ENCODE measurements around the gene APOA4. TPM values are rescaled to one million over a fixed set of nuclear protein-coding genes. Genes with fewer than 3 reads are reported as not detected.
A peak's percentile ranks its signal among the peaks of the same experiment; 100 is the strongest.

APOA4 gene
- total and polyA plus RNA-seq, 2 of the 13 experiments (the other 11 are each of a cell fraction or from before 2014, with no cell fraction given): 3.8 to 7.2 TPM

GRCh38 chr11:116842117-116842516 is 19.0 kb upstream of the APOA4 start:
- Histone ChIP-seq H3K27me3 (ENCODE audit: control insufficient read depth in 1 of 2, insufficient read depth in 2 of 2, low read length in 2 of 2) (no peaks in the 10 kb centered on the region), H3K4me1 (ENCODE audit: insufficient read depth, low read length) (peaks cover 64% of the 10 kb centered on the region), H3K79me2 (ENCODE audit: insufficient read depth, low read length) (peaks cover 4% of the 10 kb centered on the region), H3K27ac (ENCODE audit: extremely low read length, insufficient read depth, low read length) (no peak overlapping the region), H3K4me2 (ENCODE audit: low read depth, low read length) (no peak overlapping the region), H3K36me3 (replicated peaks in 1 of 2; ENCODE audit: control insufficient read depth in 1 of 2, insufficient read depth in 2 of 2, low read length in 2 of 2) (peaks cover 9 to 24% of the 10 kb centered on the region in 2 experiments), H3K4me3 (replicated peaks in 1 of 3; ENCODE audit: insufficient read depth in 1 of 3, low read depth in 2 of 3, low read length in 3 of 3) (no peak overlapping the region), H3K9ac (ENCODE audit: insufficient read depth, low read depth, low read length) (no peak overlapping the region), H2AFZ (ENCODE audit: low read length) (no peak overlapping the region), H4K20me1 (ENCODE audit: insufficient read depth, low read length) (no peaks in the 10 kb centered on the region), H3K9me3 (ENCODE audit: low read length) (no peaks in the 10 kb centered on the region)
- in situ Hi-C loops (cut with HindIII; ENCODE audit: extremely low pct_ligation_motif_present, low pct_unique_long_range_greater_than_20kb) (no loop called here), intact Hi-C loops (cut with micrococcal nuclease; ENCODE audit: unreplicated experiment) (no loop called here)
- BruUV-seq (replicated peaks): no TSS peak
- FAIRE-seq: no peak
- ChIA-PET CTCF (ENCODE audit: low intra/inter-chr PET ratio, low total read pairs) (no interaction called here), POLR2A (interaction anchor here (0.7 to 11.5 kb wide), 3 partner anchors 16 to 218 kb away, joined by 5 to 361 read pairs (median 5); partner anchors contain the start of genes APOA4 and APOC3)
- TF ChIP-seq ZNF121 (CRISPR knock-in tag; IDR thresholded peaks at IDR 0.05): peak; percentile 84
- TF ChIP-seq MLLT10 (CRISPR knock-in tag; IDR thresholded peaks at IDR 0.05): no peak
- DNase-seq (ENCODE audit: low spot score): no peak
- no peak for ATAC-seq
- 92% methylated on average over 4 of the region's 4 CpGs for WGBS (ENCODE audit: low lambda C conversion rate)

DNA sequence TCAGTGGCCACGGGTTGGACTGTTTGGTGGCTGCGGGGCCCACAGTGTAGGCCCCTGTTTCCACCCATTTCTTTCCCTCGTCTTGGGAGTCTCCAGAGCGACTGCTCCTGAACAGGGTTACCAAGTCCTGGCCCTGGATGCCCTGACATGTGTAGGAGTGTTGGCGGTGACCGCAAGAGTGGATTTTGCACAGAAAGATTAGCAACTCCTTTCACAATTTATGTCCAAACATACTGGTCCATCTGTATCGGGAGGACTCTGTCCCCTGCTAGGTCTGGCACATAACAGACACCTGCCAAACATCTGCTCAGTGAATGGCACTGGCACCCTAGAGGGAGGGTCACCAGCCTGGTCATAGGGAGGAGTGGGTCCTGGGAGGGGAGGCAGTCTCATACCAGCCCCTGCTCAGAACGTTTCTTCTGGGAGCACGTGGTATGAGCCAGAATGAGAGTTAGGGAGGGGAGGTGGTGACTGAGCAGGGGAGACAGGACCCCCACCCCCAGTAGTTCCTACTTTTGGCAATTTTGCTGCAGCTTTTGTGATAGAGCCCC is 17.7 kb upstream of the APOA4 start:
- no peaks in the 10 kb centered on the region for H3K9me3 ChIP-seq (ENCODE audit: low read length)
- peak overlapping the region; percentile 86 for H3K4me2 ChIP-seq (ENCODE audit: low read depth, low read length)
- peaks cover 70% of the 10 kb centered on the region for H3K4me1 ChIP-seq (ENCODE audit: insufficient read depth, low read length)
- BruUV-seq (replicated peaks): no TSS peak
- peak; percentile 34 for ATAC-seq
- peak; percentile 81 for FAIRE-seq
- H3K27ac ChIP-seq (ENCODE audit: extremely low read length, insufficient read depth, low read length): peak overlapping the region; percentile 85
- ChIA-PET POLR2A (interaction anchor here (0.7 to 11.5 kb wide), 7 partner anchors 9 to 53 kb away, joined by 3 to 361 read pairs (median 5); partner anchors contain the start of genes APOA4, APOA5, APOC3 and ZPR1), CTCF (ENCODE audit: low intra/inter-chr PET ratio, low total read pairs) (interaction anchor here (1.5 kb wide), 1 partner anchor 50 kb away, joined by 4 read pairs; the partner anchor contains the start of gene APOA5)
- DNase-seq (ENCODE audit: low spot score): peak; percentile 74
- 0% methylated on average over 6 of the region's 9 CpGs for WGBS (ENCODE audit: low lambda C conversion rate)
- intact Hi-C loops (cut with micrococcal nuclease; ENCODE audit: unreplicated experiment): no loop called here
- H3K36me3 ChIP-seq (replicated peaks in 1 of 2; ENCODE audit: control insufficient read depth in 1 of 2, insufficient read depth in 2 of 2, low read length in 2 of 2): peaks cover 3 to 11% of the 10 kb centered on the region in 2 experiments; a peak in 4 of 5 replicates
- peaks cover 16% of the 10 kb centered on the region for H3K79me2 ChIP-seq (ENCODE audit: insufficient read depth, low read length)
- H4K20me1 ChIP-seq (ENCODE audit: insufficient read depth, low read length): peaks cover 4% of the 10 kb centered on the region; the same call in 1 of the 2 replicates
- H3K4me3 ChIP-seq (replicated peaks in 1 of 3; ENCODE audit: insufficient read depth in 1 of 3, low read depth in 2 of 3, low read length in 3 of 3): peak overlapping the region; percentile 38 to 67 (median 51); a peak in 5 of 6 replicates
- in situ Hi-C loops (cut with HindIII; ENCODE audit: extremely low pct_ligation_motif_present, low pct_unique_long_range_greater_than_20kb): no loop called here
- H2AFZ ChIP-seq (ENCODE audit: low read length): peak overlapping the region; percentile 64
- peak overlapping the region; percentile 65 for H3K9ac ChIP-seq (ENCODE audit: insufficient read depth, low read depth, low read length)
- H3K27me3 ChIP-seq (ENCODE audit: control insufficient read depth in 1 of 2, insufficient read depth in 2 of 2, low read length in 2 of 2): no peaks in the 10 kb centered on the region
- TF ChIP-seq, protein P1, sequence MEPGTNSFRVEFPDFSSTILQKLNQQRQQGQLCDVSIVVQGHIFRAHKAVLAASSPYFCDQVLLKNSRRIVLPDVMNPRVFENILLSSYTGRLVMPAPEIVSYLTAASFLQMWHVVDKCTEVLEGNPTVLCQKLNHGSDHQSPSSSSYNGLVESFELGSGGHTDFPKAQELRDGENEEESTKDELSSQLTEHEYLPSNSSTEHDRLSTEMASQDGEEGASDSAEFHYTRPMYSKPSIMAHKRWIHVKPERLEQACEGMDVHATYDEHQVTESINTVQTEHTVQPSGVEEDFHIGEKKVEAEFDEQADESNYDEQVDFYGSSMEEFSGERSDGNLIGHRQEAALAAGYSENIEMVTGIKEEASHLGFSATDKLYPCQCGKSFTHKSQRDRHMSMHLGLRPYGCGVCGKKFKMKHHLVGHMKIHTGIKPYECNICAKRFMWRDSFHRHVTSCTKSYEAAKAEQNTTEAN (CRISPR knock-in tag; conservative IDR thresholded peaks at IDR 0.05): 0 out of 2 replicates have a peak, but pooled peaks have one; percentile 33
- TF ChIP-seq ZNF235 (CRISPR knock-in tag; IDR thresholded peaks at IDR 0.05; ENCODE audit: borderline replicate concordance) (no peak), KMT2B (CRISPR knock-in tag; IDR thresholded peaks at IDR 0.05) (0 out of 2 replicates have a peak, but pooled peaks have one; percentile 21), FOXC1 (CRISPR knock-in tag; IDR thresholded peaks at IDR 0.05; ENCODE audit: borderline replicate concordance) (peak; percentile 69; the same call in 1 of the 2 replicates), ZFX (CRISPR knock-in tag; IDR thresholded peaks at IDR 0.05; ENCODE audit: low read depth) (peak; percentile 70), CBX5 (CRISPR knock-in tag; IDR thresholded peaks at IDR 0.05; ENCODE audit: borderline replicate concordance) (peak; percentile 51; the same call in 1 of the 2 replicates), MLX (CRISPR knock-in tag; IDR thresholded peaks at IDR 0.05) (0 out of 2 replicates have a peak, but pooled peaks have one; percentile 28), ZNF567 (CRISPR knock-in tag; IDR thresholded peaks at IDR 0.05; ENCODE audit: borderline replicate concordance) (no peak), ZNF350 (CRISPR knock-in tag; IDR thresholded peaks at IDR 0.05; ENCODE audit: borderline replicate concordance, low read depth) (no peak), FLYWCH1 (CRISPR knock-in tag; IDR thresholded peaks at IDR 0.05) (no peak), HMG20A (CRISPR knock-in tag; IDR thresholded peaks at IDR 0.05; ENCODE audit: borderline replicate concordance) (no peak), MTF1 (CRISPR knock-in tag; IDR thresholded peaks at IDR 0.05) (no peak), KDM4B (CRISPR knock-in tag; IDR thresholded peaks at IDR 0.05) (no peak), RARA (CRISPR knock-in tag; IDR thresholded peaks at IDR 0.05) (peak; percentile 31; the same call in 1 of the 2 replicates), ZNF10 (CRISPR knock-in tag; IDR thresholded peaks at IDR 0.05; ENCODE audit: borderline replicate concordance, low read depth) (no peak)

All from HepG2 (cell line).